Measurements from ENCODE around the gene MYL2. TPM values are rescaled to one million over a fixed set of nuclear protein-coding genes. Genes with fewer than 3 reads are reported as not detected.

The MYL2 gene
- total and polyA plus RNA-seq, 2 experiments from 2014 or later, result not detected

Other genes with a start within 250 kb of the MYL2 start
- gene HVCN1, start 231.5 kb downstream of the MYL2 start, total RNA-seq (2014; rRNA removed; shearing (Covaris generic)), result 10.7 and 11.8 TPM in 2 replicates
- gene HVCN1, start 231.5 kb downstream of the MYL2 start, polyA plus RNA-seq (2016; fragmentation: Nextera tagmentation; extraction: Ambion mirVana), result 10.1 and 10.4 TPM in 2 replicates
- gene PPP1CC, start 177.7 kb downstream of the MYL2 start, total RNA-seq (2014; rRNA removed; shearing (Covaris generic)), result 501 and 577 TPM in 2 replicates
- 272 and 276 TPM in 2 replicates for gene PPP1CC, start 177.7 kb downstream of the MYL2 start, polyA plus RNA-seq (2016; fragmentation: Nextera tagmentation; extraction: Ambion mirVana)
- gene CCDC63, start 73.6 kb downstream of the MYL2 start, total RNA-seq (2014; rRNA removed; shearing (Covaris generic)), result not detected in 2 replicates
- 1.8 and 1.9 TPM in 2 replicates for gene CCDC63, start 73.6 kb downstream of the MYL2 start, polyA plus RNA-seq (2016; fragmentation: Nextera tagmentation; extraction: Ambion mirVana)
- gene CUX2, start 113.6 kb upstream of the MYL2 start, total RNA-seq (2014; rRNA removed; shearing (Covaris generic)), result 4.4 and 4.5 TPM in 2 replicates
- gene CUX2, start 113.6 kb upstream of the MYL2 start, polyA plus RNA-seq (2016; fragmentation: Nextera tagmentation; extraction: Ambion mirVana), result 1.7 and 2.5 TPM in 2 replicates